ENCODE results near the gene FBXO24.
A peak's percentile ranks its signal among the peaks of the same experiment; 100 is the strongest.

Gene FBXO24

DNA sequence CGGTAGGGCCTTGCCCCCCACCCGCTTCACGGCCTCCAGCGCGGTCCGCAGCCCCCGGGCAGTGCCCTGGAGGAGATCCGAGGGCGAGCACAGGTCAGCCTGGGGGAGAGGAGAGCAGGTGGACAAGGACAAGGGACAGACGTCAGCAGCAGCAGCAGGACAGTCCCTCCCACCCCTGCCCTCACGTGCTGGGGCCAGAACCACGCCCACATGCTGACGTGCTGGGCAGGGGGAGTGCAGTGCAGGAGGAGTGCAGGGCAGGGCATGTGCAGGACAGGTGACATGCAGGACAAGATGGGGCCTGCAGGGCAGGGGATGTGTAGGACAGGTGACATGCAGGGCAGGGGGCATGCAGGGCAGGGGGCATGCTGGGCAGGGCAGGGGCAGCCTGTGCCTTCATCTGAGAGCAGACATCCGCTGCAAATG, 10.9 kb upstream of the FBXO24 start:
- DNase-seq = no peak

GRCh38 chr7:100575746-100576383, 10.3 kb upstream of the FBXO24 start:
- DNase-seq = no peak

- DNase-seq = no peak
Observed at GRCh38 chr7:100576384-100576993, 9.6 kb upstream of the FBXO24 start.

DNA sequence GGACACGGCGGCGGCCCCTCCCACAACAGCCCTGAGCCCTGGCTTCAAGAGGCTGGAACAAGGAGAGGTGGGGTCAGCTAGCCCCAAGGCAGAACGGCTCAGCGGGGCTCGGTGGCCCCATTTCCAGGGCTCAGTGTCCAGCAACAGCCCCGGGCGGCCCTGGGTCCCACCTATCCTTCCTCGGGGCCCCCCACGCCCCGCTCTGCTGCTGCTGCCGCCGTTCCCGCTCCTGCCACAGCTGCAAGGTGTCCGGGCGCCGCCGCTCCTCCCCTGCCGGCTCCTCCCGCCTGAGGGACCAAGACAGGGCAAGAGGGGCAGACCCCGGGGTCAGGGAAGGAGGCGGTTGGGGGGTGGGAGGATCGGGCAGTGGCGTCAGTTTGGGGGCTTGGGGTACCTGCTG, 9.0 kb upstream of the FBXO24 start:
- DNase-seq = no peak

DNA sequence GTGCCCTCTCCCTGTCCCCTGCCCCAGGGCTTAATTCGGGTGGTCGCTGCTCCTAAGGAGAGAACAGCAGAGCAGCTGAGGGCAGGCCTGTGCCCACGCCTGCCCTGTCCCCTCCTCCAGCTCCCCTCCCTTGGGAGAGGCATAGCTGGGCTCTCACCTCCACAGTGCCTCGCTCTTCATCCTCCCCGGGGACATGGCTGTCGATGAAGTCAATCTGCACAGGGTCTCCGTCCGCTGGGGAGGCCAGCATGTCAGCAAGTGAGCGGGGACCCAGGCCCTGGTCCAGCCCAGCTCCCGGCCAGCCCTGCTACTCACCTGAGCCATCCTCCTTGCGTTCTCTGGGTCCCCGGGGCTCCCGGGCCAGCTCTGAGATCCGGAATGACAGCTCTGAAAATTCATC, 8.6 kb upstream of the FBXO24 start:
- no peak for DNase-seq

DNA sequence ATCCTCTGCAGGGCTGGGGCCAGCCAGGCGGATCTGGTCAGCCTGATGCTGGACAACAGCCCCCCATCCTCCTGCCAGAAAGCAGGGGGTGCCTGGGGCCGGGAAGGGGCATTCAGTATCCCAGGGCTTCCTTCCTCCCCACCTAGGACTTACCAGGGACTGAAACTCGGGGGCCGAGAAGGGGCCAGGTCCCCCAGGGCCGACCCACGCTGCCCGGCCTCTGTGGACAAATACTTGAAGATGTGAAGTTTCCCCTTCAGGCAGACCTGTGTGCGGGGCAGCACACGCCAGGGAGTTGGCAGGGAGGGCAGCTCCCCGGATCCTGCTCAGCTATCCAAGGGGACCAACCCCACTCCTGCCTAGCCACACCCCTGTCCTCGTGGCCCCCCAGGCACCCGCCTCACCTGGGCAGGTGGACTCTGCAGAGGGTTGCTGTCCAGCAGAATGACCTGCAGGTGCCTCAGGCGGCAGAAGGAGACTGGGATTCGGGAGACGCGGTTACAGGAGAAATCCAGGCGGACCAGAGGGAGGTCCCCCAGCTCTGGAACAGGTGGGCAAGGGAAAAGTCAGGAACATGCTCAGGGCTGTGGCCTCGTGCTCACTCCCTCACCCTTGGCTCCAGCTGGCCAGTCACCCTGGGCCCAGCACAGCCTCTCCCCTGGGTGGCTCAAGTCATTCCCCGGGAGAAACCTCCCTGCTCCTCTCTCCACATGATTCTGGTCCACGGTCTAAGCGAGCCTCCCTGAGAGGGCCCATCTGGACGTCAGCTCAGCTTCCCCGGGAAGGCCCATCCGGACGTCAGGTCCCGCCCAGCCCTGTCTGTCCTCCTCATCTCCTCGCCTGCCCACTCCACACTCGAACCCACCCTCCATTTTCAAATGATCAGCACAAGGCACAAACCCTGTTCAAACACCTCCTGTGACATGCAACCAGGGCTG, 7.6 kb upstream of the FBXO24 start:
- no peak for DNase-seq

DNA sequence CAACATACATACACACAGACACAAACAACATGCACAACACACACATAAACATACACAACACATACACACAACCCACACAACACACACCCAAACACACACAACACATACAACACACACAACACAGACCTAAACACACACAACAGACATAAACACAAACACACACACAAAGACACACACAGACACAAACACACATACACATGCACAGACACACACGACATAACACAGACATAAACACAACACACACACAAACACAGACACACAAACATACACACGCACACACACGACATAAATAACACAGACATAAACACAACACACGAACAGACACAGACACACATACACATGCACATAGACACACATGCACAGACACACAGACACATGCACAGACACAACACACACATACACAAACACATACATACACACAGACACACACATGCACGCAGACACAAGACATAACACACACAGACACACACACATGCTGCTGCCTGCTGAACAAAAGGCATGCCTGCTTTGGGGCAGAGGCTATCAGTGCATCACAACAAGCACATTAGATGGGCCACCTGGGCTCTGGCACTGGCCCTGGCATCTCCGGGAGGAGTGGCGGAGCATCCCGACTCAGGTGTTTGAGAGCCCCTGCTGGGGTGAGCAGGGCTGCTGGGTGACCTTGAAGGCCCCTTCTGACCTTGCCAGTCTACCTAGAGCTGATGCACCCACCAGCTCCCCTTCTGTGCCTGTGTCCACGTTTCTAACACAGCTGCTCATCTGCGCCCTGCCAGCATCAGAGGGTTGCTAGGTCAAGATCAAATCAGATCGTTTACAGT, 5.5 kb upstream of the FBXO24 start:
- no peak for DNase-seq

DNA sequence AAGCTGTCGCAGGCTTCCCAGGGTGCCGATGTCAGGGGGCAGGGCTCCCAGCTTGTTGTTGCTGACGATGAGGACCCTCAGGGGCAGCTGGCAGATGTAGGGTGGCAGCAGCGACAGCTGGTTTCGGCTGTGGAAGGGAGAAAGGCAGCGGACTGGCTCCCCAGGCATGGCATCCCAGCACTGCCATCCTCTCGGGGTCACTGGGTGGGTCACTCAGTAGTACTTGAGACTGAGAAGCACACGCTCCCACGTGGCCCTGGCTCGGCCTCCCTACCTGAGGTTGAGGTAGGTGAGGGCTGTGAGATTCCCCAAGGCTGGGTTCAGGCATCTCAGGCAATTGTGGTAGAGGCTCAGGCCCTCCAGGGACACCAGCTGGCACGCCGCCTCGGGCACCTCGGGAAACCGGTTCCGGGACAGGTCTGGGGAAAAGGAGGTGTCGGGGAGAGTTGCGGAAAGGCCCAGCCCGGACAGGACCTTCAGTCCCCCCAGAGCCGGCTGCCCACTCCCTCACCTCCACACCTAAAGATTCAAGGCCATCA, 4.0 kb upstream of the FBXO24 start:
- no peak for DNase-seq

DNA sequence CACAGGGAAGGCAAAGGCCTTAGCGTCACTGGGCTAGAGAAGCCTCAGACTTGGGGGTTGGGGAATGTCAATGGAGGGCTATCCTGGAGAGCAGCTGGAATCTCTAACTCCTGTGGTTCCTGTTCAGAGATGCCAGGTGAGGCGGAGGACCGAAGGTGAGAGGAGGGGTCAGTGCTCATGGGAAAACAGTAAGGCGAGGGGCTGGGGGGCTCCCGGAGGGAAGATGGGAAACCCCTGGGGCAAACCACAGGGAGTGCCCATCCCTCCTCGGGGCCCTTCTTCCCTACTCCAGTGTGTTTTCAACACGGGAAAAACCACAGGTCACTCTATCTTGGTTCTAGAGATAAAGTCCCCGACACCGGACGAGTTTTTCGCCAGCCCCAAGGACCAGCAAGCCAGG, 3.5 kb upstream of the FBXO24 start:
- DNase-seq = no peak

GRCh38 chr7:100583132-100584053, 2.7 kb upstream of the FBXO24 start:
- DNase-seq = no peak

GRCh38 chr7:100584054-100584682, 2.0 kb upstream of the FBXO24 start:
- peak; percentile 45 for DNase-seq

- DNase-seq = peak; percentile 86
Observed at GRCh38 chr7:100584683-100585510, 1.2 kb upstream of the FBXO24 start.

GRCh38 chr7:100585511-100586265, 440 bp upstream of the FBXO24 start, which contains the start of gene LRCH4:
Gene LRCH4, minus strand, starts transcription at chr7:100586129. Its CDS starts 29 bp downstream, at chr7:100586100.
- peak; percentile 70 for DNase-seq

DNA sequence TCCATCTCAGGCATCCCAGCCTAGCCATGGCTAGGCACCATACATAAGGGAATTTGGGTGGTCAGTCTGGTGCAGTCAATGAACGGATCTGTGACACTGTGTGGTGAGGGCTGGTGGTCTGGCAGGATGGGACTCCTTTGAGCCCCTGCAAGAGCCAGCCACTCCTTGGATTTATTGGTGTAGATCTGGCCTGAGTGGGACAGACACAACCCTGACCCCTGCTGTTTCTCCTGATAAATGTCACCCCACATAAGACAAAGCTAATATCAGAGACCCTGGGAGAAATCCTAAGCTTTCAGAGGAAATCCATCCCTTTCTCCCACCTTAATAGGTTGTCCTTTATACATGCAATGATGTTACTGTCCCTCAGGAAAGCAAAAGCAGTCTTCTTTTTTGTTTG, 2.3 kb downstream of the FBXO24 start:
- DNase-seq = peak; percentile 59

GRCh38 chr7:100589341-100589947, 3.3 kb downstream of the FBXO24 start:
- no peak for DNase-seq

- DNase-seq = no peak
Observed at GRCh38 chr7:100590077-100590737, 4.1 kb downstream of the FBXO24 start.

GRCh38 chr7:100591596-100591995, 5.5 kb downstream of the FBXO24 start:
- no peak for DNase-seq

DNA sequence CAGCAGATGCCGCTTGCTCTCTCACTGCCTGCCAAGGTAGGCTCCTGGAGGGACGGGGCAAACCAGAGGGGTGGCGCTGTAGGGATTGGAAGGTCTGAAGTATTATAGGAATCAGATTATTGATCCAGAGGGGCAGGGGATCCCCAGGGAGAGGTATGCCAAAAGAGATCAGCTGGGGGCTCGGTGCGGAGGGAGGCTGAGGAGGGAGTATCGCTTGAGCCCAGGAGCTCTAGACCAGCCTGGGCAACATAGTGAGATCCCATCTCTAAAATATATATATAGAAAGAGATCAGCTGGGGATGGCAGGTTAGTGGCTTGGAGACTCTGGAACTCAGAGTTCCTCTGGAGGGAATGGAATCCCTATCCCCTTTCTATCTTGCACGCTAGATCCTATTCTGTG, 9.1 kb downstream of the FBXO24 start:
- DNase-seq = no peak
